HEK293 (cell line): ENCODE measurements around the gene DAPP1.

Experiments
- CTCF ChIP-seq: fragments of 450-650 bp; formaldehyde crosslinking; IDR thresholded peaks from 2 replicates; pipeline ENCODE4 v1.5.1; 2016; ENCODE audit warnings: missing biosample characterization, missing genetic modification characterization
- PBX3 ChIP-seq: sonication (generic); formaldehyde crosslinking; IDR thresholded peaks from 2 replicates; pipeline ENCODE4 v1.8.1; 2022; ENCODE audit warnings: mild to moderate bottlenecking, moderate library complexity, missing genetic modification reagents
- REST ChIP-seq: fragments of 450-650 bp; formaldehyde crosslinking; IDR thresholded peaks from 2 replicates; pipeline ENCODE4 v1.5.1; 2016; ENCODE audit warnings: missing biosample characterization, missing genetic modification characterization
- SP7 ChIP-seq: fragments of 450-650 bp; formaldehyde crosslinking; IDR thresholded peaks from 2 replicates; pipeline ENCODE4 v1.5.1; 2016; ENCODE audit warnings: missing biosample characterization, missing genetic modification characterization
- ZBTB49 ChIP-seq: fragments of 450-650 bp; formaldehyde crosslinking; IDR thresholded peaks from 2 replicates; pipeline ENCODE4 v1.5.1; 2016; ENCODE audit warnings: missing biosample characterization, missing genetic modification characterization, low read depth
- ZNF138 ChIP-seq: fragments of 450-650 bp; formaldehyde crosslinking; IDR thresholded peaks from 2 replicates; pipeline ENCODE4 v1.5.1; 2016; ENCODE audit warnings: missing biosample characterization, missing genetic modification characterization, borderline replicate concordance
- ZNF18 ChIP-seq: fragments of 450-650 bp; formaldehyde crosslinking; IDR thresholded peaks from 2 replicates; pipeline ENCODE4 v1.5.1; 2016; ENCODE audit warnings: missing biosample characterization, missing genetic modification characterization
- ZNF221 ChIP-seq: fragments of 450-650 bp; formaldehyde crosslinking; IDR thresholded peaks from 2 replicates; pipeline ENCODE4 v1.5.1; 2017; ENCODE audit warnings: missing biosample characterization, missing genetic modification characterization, borderline replicate concordance
- ZNF239 ChIP-seq: fragments of 450-650 bp; formaldehyde crosslinking; IDR thresholded peaks from 2 replicates; pipeline ENCODE4 v1.5.1; 2016; ENCODE audit warnings: missing biosample characterization, missing genetic modification characterization
- ZNF24 ChIP-seq: fragments of 450-650 bp; formaldehyde crosslinking; IDR thresholded peaks from 2 replicates; pipeline ENCODE4 v1.5.1; 2016; ENCODE audit warnings: missing biosample characterization, missing genetic modification characterization
- ZNF488 ChIP-seq: fragments of 450-650 bp; formaldehyde crosslinking; IDR thresholded peaks from 2 replicates; pipeline ENCODE4 v1.5.1; 2016; ENCODE audit warnings: missing biosample characterization, missing genetic modification characterization
- ZNF513 ChIP-seq: fragments of 450-650 bp; IDR thresholded peaks from 2 replicates; pipeline ENCODE4 v1.5.1; 2018; ENCODE audit warnings: missing biosample characterization, missing genetic modification characterization
- ZNF704 ChIP-seq: fragments of 450-650 bp; formaldehyde crosslinking; IDR thresholded peaks from 2 replicates; pipeline ENCODE4 v1.5.1; 2016; ENCODE audit warnings: missing biosample characterization, missing genetic modification characterization

GRCh38 chr4:99855678-99856077 lies 39.1 kb downstream of the DAPP1 start:
- TF ChIP-seq ZNF138 (tag by site-specific recombination) (no peak), ZNF488 (no peak), CTCF (tag by site-specific recombination) (no peak), ZBTB49 (tag by site-specific recombination) (no peak), ZNF513 (tag by site-specific recombination) (no peak), SP7 (tag by site-specific recombination) (no peak), ZNF24 (no peak), ZNF18 (tag by site-specific recombination) (no peak), REST (tag by site-specific recombination) (no peak), ZNF704 (tag by site-specific recombination) (no peak), ZNF221 (tag by site-specific recombination) (no peak), ZNF239 (tag by site-specific recombination) (no peak), PBX3 (CRISPR knock-in tag) (no peak)
